HEK293 (cell line): ENCODE results near the gene NCOA7.

Experiments used
- CTCF ChIA-PET: fragments of 350-600 bp; formaldehyde crosslinking; extraction: SDS; loops from one replicate; lab custom pipeline; 2021; ENCODE audit warnings: antibody characterized with exemption; lab: Yijun Ruan, JAX
- POLR2A ChIA-PET: fragments of 300-600 bp; formaldehyde crosslinking; extraction: SDS; loops from one replicate; lab custom pipeline; 2020; ENCODE audit warnings: antibody characterized with exemption, inconsistent platforms; lab: Yijun Ruan, JAX
- H3K27ac ChIP-seq: fragments of 200-500 bp; sonication (Bioruptor generic); 2 replicates; pipeline ENCODE4 v1.5.1; 2014; ENCODE audit warnings: low read depth, low read length, control low read depth, inconsistent platforms; ENCODE audit errors: extremely low read depth
- H3K36me3 ChIP-seq, 2 experiments: fragments of 200-500 bp in 1 of 2; sonication (Bioruptor generic) in 1 of 2; 1 replicate in 1 of 2; 2 replicates in 1 of 2; pipeline ENCODE4 v1.5.1; 2014 to 2017; ENCODE audit warnings: inconsistent platforms in 2 of 2, low read length in 2 of 2; ENCODE audit not compliant: control insufficient read depth in 2 of 2, insufficient read depth in 1 of 2
- H3K4me1 ChIP-seq: fragments of 200-500 bp; sonication (Bioruptor generic); 2 replicates; pipeline ENCODE4 v1.5.1; 2014; ENCODE audit warnings: mild to moderate bottlenecking, low read length, inconsistent platforms; ENCODE audit not compliant: control insufficient read depth, insufficient read depth
- H3K4me3 ChIP-seq: 2 replicates; pipeline ENCODE4 v1.5.1; 2011; ENCODE audit warnings: low read depth, mild to moderate bottlenecking, control low read depth, low read length, moderate library complexity
- H3K9me3 ChIP-seq: fragments of 200-500 bp; sonication (Bioruptor generic); 2 replicates; pipeline ENCODE4 v1.5.1; 2014; ENCODE audit warnings: low read depth, low read length, inconsistent platforms; ENCODE audit not compliant: control insufficient read depth, insufficient read depth
- HOXD13 ChIP-seq: sonication (generic); formaldehyde crosslinking; IDR thresholded peaks from 2 replicates; pipeline ENCODE4 v1.8.0; 2022; ENCODE audit warnings: missing genetic modification reagents, borderline replicate concordance
- PRDM1 ChIP-seq: fragments of 450-650 bp; formaldehyde crosslinking; IDR thresholded peaks from 2 replicates; pipeline ENCODE4; 2016; ENCODE audit warnings: missing biosample characterization, missing genetic modification characterization
- REPIN1 ChIP-seq: fragments of 450-650 bp; formaldehyde crosslinking; IDR thresholded peaks from 2 replicates; pipeline ENCODE4 v1.5.1; 2017; ENCODE audit warnings: missing biosample characterization, missing genetic modification characterization, low read depth
- ZEB2 ChIP-seq: fragments of 450-650 bp; formaldehyde crosslinking; IDR thresholded peaks from 2 replicates; pipeline ENCODE4 v1.5.1; 2016; ENCODE audit warnings: missing biosample characterization, missing genetic modification characterization
- ZNF140 ChIP-seq: fragments of 450-650 bp; formaldehyde crosslinking; IDR thresholded peaks from 2 replicates; pipeline ENCODE4 v1.5.1; 2016; ENCODE audit warnings: missing biosample characterization, missing genetic modification characterization
- ZNF175 ChIP-seq: fragments of 450-650 bp; formaldehyde crosslinking; IDR thresholded peaks from 2 replicates; pipeline ENCODE4 v1.5.1; 2016; ENCODE audit warnings: missing biosample characterization, missing genetic modification characterization
- ZNF600 ChIP-seq: fragments of 450-650 bp; formaldehyde crosslinking; IDR thresholded peaks from 2 replicates; pipeline ENCODE4 v1.5.1; 2016; ENCODE audit warnings: missing biosample characterization, missing genetic modification characterization
- ZNF791 ChIP-seq: fragments of 450-650 bp; formaldehyde crosslinking; IDR thresholded peaks from 2 replicates; pipeline ENCODE4 v1.5.1; 2016; ENCODE audit warnings: missing biosample characterization, missing genetic modification characterization
- ZSCAN30 ChIP-seq: fragments of 450-650 bp; IDR thresholded peaks from 2 replicates; pipeline ENCODE4 v1.5.1; 2018; ENCODE audit warnings: missing biosample characterization, mild to moderate bottlenecking, missing genetic modification characterization, moderate library complexity
- TF ChIP-seq, protein P1 (sequence below): fragments of 450-650 bp; formaldehyde crosslinking; IDR thresholded peaks from 2 replicates; pipeline ENCODE4 v1.5.1; 2016; ENCODE audit warnings: missing biosample characterization, missing genetic modification characterization

The NCOA7 gene

DNA sequence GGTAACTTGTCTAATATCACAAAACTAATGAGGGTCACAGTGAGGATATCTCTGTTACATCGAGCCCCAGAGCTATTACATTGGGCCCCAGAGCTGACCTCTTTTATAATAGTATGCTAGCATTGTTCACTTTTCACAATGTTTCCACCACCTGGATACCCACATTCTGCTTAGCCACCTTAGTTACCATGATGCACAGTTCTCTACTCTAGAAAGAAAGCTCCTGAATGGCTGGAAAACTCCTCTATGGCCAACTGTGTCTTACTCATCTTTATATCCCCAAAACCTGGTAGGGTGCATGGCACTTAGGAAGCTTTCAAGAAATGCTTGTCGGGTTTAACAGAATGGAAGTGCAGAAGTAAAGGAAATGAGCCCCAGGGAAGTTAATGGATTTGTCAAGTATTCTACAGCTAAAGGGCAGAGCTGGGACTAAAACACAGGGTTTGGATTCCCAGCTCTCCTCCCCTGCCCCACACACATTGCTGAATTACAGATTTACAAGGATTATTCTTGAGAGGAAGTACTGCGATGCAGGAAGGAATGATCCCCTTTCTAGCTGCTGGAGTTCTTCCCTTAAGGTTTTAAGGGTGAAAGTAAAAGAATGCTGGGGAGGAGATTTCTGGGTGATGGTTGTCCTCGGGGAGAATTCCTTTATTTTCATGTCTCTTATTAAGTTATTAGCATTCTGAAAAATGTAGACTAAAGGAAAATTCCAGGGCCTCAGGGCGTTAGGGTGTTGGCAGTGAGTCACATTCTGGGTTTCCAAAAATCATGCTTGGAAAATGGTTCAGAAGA, 149.7 kb downstream of the NCOA7 start:
- Histone ChIP-seq H3K4me3 (no peak overlapping the region), H3K36me3 (no peaks in the 10 kb centered on the region), H3K27ac (no peak overlapping the region), H3K9me3 (no peaks in the 10 kb centered on the region), H3K4me1 (no peaks in the 10 kb centered on the region)
- ChIA-PET CTCF (interaction anchor here (0.6 to 6.7 kb wide), 4 partner anchors 8 to 35 kb away, joined by 3 to 47 read pairs (median 5); partner anchors contain the start of gene HINT3), POLR2A (interaction anchor here (0.7 to 1.0 kb wide), 2 partner anchors 16 to 46 kb away, joined by 3 read pairs; no protein-coding TSS in a partner anchor)
- TF ChIP-seq ZNF791 (tag by site-specific recombination) (no peak), ZNF600 (no peak), ZSCAN30 (tag by site-specific recombination) (no peak), ZNF140 (tag by site-specific recombination) (no peak)

- Histone ChIP-seq H3K4me3 (no peak overlapping the region), H3K4me1 (peaks cover 10% of the 10 kb centered on the region), H3K36me3 (no peaks in the 10 kb centered on the region), H3K9me3 (no peaks in the 10 kb centered on the region), H3K27ac (no peak overlapping the region)
- ChIA-PET POLR2A (interaction anchor here (1.2 kb wide), 1 partner anchor 152 kb away, joined by 4 read pairs; the partner anchor contains the start of gene NCOA7), CTCF (interaction anchor here (0.8 to 6.7 kb wide), 8 partner anchors 10 to 162 kb away, joined by 3 to 47 read pairs (median 4); partner anchors contain the start of genes HINT3 and NCOA7)
- TF ChIP-seq ZNF175 (tag by site-specific recombination), result no peak
- TF ChIP-seq REPIN1 (tag by site-specific recombination), result no peak
- TF ChIP-seq, protein P1, sequence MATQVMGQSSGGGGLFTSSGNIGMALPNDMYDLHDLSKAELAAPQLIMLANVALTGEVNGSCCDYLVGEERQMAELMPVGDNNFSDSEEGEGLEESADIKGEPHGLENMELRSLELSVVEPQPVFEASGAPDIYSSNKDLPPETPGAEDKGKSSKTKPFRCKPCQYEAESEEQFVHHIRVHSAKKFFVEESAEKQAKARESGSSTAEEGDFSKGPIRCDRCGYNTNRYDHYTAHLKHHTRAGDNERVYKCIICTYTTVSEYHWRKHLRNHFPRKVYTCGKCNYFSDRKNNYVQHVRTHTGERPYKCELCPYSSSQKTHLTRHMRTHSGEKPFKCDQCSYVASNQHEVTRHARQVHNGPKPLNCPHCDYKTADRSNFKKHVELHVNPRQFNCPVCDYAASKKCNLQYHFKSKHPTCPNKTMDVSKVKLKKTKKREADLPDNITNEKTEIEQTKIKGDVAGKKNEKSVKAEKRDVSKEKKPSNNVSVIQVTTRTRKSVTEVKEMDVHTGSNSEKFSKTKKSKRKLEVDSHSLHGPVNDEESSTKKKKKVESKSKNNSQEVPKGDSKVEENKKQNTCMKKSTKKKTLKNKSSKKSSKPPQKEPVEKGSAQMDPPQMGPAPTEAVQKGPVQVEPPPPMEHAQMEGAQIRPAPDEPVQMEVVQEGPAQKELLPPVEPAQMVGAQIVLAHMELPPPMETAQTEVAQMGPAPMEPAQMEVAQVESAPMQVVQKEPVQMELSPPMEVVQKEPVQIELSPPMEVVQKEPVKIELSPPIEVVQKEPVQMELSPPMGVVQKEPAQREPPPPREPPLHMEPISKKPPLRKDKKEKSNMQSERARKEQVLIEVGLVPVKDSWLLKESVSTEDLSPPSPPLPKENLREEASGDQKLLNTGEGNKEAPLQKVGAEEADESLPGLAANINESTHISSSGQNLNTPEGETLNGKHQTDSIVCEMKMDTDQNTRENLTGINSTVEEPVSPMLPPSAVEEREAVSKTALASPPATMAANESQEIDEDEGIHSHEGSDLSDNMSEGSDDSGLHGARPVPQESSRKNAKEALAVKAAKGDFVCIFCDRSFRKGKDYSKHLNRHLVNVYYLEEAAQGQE (tag by site-specific recombination), result peak; percentile 71
- TF ChIP-seq ZEB2 (tag by site-specific recombination), result no peak
Observed at GRCh38 chr6:125942672-125943527, 152.1 kb downstream of the NCOA7 start.

DNA sequence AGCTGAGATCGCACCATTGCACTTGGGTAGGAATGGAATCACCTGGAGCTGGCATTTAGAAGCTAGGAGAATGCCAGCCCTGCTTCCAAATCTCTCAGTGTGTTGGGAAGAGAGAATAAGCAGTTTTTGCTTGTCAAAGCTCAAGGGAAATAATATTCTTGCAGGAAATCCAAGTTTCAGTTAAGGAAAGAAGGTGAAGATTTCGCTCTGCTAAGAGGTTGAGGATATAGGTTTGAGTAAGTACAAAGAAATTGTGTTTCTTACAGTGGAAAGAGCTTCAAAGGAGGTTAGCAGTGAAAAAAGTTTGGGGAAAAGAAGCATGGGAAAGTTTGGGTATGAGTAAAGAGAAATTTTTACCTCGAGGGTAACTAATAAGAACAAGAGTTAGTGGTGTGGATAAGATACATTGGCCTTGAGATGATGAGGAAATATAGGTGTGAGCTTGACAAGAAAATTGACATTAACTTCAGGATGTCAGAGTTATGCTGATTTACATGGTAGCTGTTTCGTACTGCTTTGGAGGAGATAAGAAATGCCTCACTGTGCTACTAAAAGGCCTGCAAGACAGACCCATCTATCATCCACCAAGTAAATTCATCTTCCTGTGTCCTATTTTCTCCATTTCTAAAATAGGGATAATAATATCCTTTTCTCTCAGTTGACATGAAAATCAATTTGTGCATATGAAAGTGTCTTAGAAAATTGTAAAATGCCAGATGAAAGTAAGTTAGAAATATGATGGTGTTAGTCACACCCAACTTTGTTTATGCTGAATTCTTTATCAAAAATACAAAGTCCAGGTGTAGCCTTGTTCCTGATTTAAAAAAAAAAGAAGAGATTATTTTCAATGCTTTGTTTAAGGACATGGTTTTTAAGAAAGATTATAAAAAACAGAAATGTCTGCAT, 153.0 kb downstream of the NCOA7 start:
- Histone ChIP-seq H3K9me3 (no peaks in the 10 kb centered on the region), H3K27ac (no peak overlapping the region), H3K36me3 (no peaks in the 10 kb centered on the region), H3K4me3 (no peak overlapping the region), H3K4me1 (peaks cover 10% of the 10 kb centered on the region)
- POLR2A ChIA-PET, result interaction anchor here (0.8 to 1.2 kb wide), 2 partner anchors 13 to 153 kb away, joined by 4 read pairs; partner anchors contain the start of genes HINT3 and NCOA7
- TF ChIP-seq PRDM1 (tag by site-specific recombination) (0 out of 2 replicates have a peak, but pooled peaks have one; percentile 29), HOXD13 (CRISPR knock-in tag) (no peak)
- CTCF ChIA-PET, result interaction anchor here (0.7 to 6.7 kb wide), 8 partner anchors 14 to 163 kb away, joined by 3 to 47 read pairs (median 4); partner anchors contain the start of genes HINT3 and NCOA7
